Activated CD4-positive, alpha-beta T cell treated with anti-CD3 and anti-CD28 coated beads, Interleukin-2, Interleukin-6, amounts not matched to agents 100 ng/mL and 50 ng/mL, durations not matched to agents 16 hours and 8 hours (primary cell): ENCODE measurements around the gene LCP2.

Source experiments
- DNase-seq: peaks from one replicate; pipeline ENCODE4 v3.0.0-alpha.2; 2020

LCP2 gene

GRCh38 chr5:170206216-170206615 lies 91.4 kb downstream of the LCP2 start:
- no peak for DNase-seq

- no peak for DNase-seq
These were observed 93.4 kb downstream of the LCP2 start for GRCh38 chr5:170204202-170204601.

GRCh38 chr5:170202117-170202516 lies 95.5 kb downstream of the LCP2 start:
- DNase-seq = no peak

GRCh38 chr5:170201311-170201710 lies 96.3 kb downstream of the LCP2 start:
- no peak for DNase-seq

GRCh38 chr5:170200876-170201275 lies 96.7 kb downstream of the LCP2 start:
- no peak for DNase-seq
